HG02678 (cell line): ENCODE measurements around the gene C10orf88.
A peak's percentile ranks its signal among the peaks of the same experiment; 100 is the strongest.

Experiments
- ATAC-seq: cut with Tn5 transposase; IDR thresholded peaks from one replicate; pipeline ENCODE4 v1.9.1; 2021; ENCODE audit warnings: mild to moderate bottlenecking, moderate library complexity; ENCODE audit not compliant: unreplicated experiment

C10orf88 gene

GRCh38 chr10:122953902-122954730 is at the start of gene C10orf88:
C10orf88 (minus strand) TSS chr10:122954227; CDS start chr10:122954178, 49 bp downstream.
- peak; percentile 99 for ATAC-seq

- ATAC-seq, result no peak
Observed at GRCh38 chr10:123001370-123001769, 47.3 kb upstream of the C10orf88 start.

- ATAC-seq, result no peak
Observed at GRCh38 chr10:123000155-123000554, 46.1 kb upstream of the C10orf88 start.

GRCh38 chr10:122999347-122999746 is 45.3 kb upstream of the C10orf88 start:
- no peak for ATAC-seq

GRCh38 chr10:122998934-122999333 is 44.9 kb upstream of the C10orf88 start:
- ATAC-seq, result no peak

- no peak for ATAC-seq
Observed at GRCh38 chr10:122998360-122998917, 44.4 kb upstream of the C10orf88 start.

- no peak for ATAC-seq
Observed at GRCh38 chr10:122997864-122998263, 43.8 kb upstream of the C10orf88 start.

- no peak for ATAC-seq
Observed at GRCh38 chr10:122995936-122996335, 41.9 kb upstream of the C10orf88 start.

GRCh38 chr10:122993797-122994336 is 39.8 kb upstream of the C10orf88 start:
- no peak for ATAC-seq

- ATAC-seq, result no peak
Observed at GRCh38 chr10:122992031-122992585, 38.1 kb upstream of the C10orf88 start.

GRCh38 chr10:122990278-122990677 is 36.3 kb upstream of the C10orf88 start:
- no peak for ATAC-seq

- ATAC-seq, result no peak
Observed at GRCh38 chr10:122988501-122988900, 34.5 kb upstream of the C10orf88 start.

GRCh38 chr10:122986335-122986734 is 32.3 kb upstream of the C10orf88 start:
- no peak for ATAC-seq

GRCh38 chr10:122984708-122985107 is 30.7 kb upstream of the C10orf88 start:
- ATAC-seq, result no peak

GRCh38 chr10:122983898-122984297 is 29.9 kb upstream of the C10orf88 start:
- no peak for ATAC-seq

GRCh38 chr10:122981066-122981464 is 27.0 kb upstream of the C10orf88 start:
- ATAC-seq, result no peak

GRCh38 chr10:122980209-122981065 is 26.4 kb upstream of the C10orf88 start, which contains the start of gene PSTK:
PSTK (plus strand) TSS chr10:122980401; CDS start chr10:122980480, 79 bp downstream.
- ATAC-seq, result peak; percentile 97

GRCh38 chr10:122974543-122975064 is 20.6 kb upstream of the C10orf88 start:
- ATAC-seq, result no peak

- no peak for ATAC-seq
Observed at GRCh38 chr10:122974023-122974422, 20.0 kb upstream of the C10orf88 start.

GRCh38 chr10:122968698-122969097 is 14.7 kb upstream of the C10orf88 start:
- no peak for ATAC-seq
